Activated CD4-positive, alpha-beta T cell treated with anti-CD3 and anti-CD28 coated beads for 36 hours (primary cell): Measurements from ENCODE around the gene KRT82. TPM values are rescaled to one million over a fixed set of nuclear protein-coding genes. Genes with fewer than 3 reads are reported as not detected.
"Not testable (repeated sequence)": the region's sequence is repeated elsewhere in the genome, so short reads cannot be mapped to it uniquely, and the experiment has no call there.

ENCODE experiments used
- ATAC-seq: fragments of 200-7000 bp; cut with Tn5 transposase; one replicate; pipeline ENCODE4 v1.10.0; 2021; ENCODE audit warnings: mild to moderate bottlenecking, moderate library complexity
- CTCF ChIA-PET: fragments of 350-600 bp; sonication (Branson Sonifier 250); formaldehyde crosslinking; loops from one replicate; lab custom pipeline; 2021; ENCODE audit warnings: antibody characterized with exemption; lab: Charles Lee
- POLR2A ChIA-PET: fragments of 350-600 bp; sonication (Branson Sonifier 250); formaldehyde crosslinking; loops from one replicate; lab custom pipeline; 2021; ENCODE audit warnings: antibody characterized with exemption, inconsistent platforms; lab: Charles Lee
- DNase-seq: peaks from one replicate; pipeline ENCODE4 v3.0.0-alpha.2; 2020
- H3K27ac Mint-ChIP-seq: one replicate; pipeline ENCODE4 v1.8.0; 2021; ENCODE audit warnings: mixed read lengths
- H3K27me3 Mint-ChIP-seq: one replicate; pipeline ENCODE4 v1.8.0; 2021; ENCODE audit warnings: mixed read lengths
- H3K36me3 Mint-ChIP-seq: one replicate; pipeline ENCODE4 v1.8.0; 2021; ENCODE audit warnings: low read depth, mixed read lengths
- H3K4me1 Mint-ChIP-seq: one replicate; pipeline ENCODE4 v1.8.0; 2021; ENCODE audit warnings: mixed read lengths
- H3K4me3 Mint-ChIP-seq: one replicate; pipeline ENCODE4 v1.8.0; 2021; ENCODE audit warnings: mild to moderate bottlenecking, moderate library complexity, mixed read lengths
- H3K9me3 Mint-ChIP-seq: one replicate; pipeline ENCODE4 v1.8.0; 2021; ENCODE audit warnings: low read depth, mixed read lengths
- intact Hi-C, 2 experiments: fragments of 100-400 bp; cut with DNase I in 1 of 2; cut with micrococcal nuclease in 1 of 2; formaldehyde crosslinking; loops; one replicate each; pipeline versions ENCODE4 v1.14.2 to v1.15.1; 2022 to 2024; cut with DNase I, micrococcal nuclease
- total RNA-seq, 2 experiments: library from RNA; stranded (reverse); gene quantifications; one replicate each; pipeline ENCODE4 v1.2.3, GENCODE V29; 2021

KRT82 gene
- not detected for total RNA-seq

DNA sequence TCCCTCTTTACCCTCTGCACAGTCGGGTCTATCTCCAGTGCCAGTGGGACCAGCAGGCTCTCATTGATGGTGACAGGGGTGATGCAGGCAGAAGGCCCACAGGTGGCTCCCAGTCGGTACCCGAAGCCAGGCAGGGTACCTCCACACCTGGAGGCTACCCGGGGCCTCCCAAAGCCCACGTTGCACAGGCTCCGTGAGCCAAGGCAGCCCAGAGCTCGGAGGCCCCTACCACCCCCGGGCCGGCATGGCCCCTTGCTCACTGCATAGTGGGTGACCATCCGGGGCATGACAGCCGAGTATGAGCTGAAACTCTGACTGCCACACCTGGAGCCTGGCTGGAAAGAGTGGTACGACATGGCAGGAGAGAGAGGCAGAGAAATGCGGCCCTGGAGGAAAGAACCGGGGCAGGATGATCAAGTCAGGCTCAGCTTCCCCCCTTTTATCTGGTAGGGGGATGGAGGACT, at the start of gene KRT82:
Gene KRT82, minus strand, starts transcription at position 414 of the 464 bp plus-strand sequence. Its CDS starts 58 bp downstream, at position 356.
- Mint-ChIP-seq H3K27me3 (no peaks in the 10 kb centered on the region), H3K27ac (no peak within 1 kb of the TSS), H3K36me3 (no peaks in the 10 kb centered on the region), H3K4me3 (no peak within 1 kb of the TSS), H3K9me3 (no peaks in the 10 kb centered on the region), H3K4me1 (no peaks in the 10 kb centered on the region)
- intact Hi-C loops: no loop called here
- ChIA-PET CTCF (no interaction called here), POLR2A (no interaction called here)
- ATAC-seq: no peak
- no peak for DNase-seq

DNA sequence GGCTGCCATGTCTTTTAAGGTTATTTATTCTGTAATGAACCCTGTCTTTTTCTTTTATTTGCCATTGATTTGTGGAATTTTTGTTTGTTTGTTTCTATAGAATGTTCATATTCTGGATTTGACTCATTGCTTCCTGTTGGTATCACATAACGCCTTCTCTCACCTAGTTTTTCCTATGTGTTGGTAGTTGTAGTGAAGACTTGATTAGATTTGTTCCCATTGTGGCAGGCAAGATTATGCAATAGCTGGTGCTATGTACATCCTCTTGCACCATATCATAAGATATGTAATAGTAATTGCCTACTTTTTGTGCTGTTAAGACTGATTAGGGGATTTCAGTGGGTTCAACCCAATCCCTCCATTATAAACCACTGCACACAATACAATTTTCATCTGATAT, 49.7 kb upstream of the KRT82 start:
- ChIA-PET POLR2A (no interaction called here), CTCF (interaction anchor here (0.5 to 0.7 kb wide), 2 partner anchors 362 to 431 kb away, joined by 3 read pairs; no protein-coding TSS in a partner anchor)
- intact Hi-C loops: loop anchor here in 1 of 2 experiments (1.0 kb wide), 1 partner anchor 10 kb away; no protein-coding TSS in a partner anchor
- H3K4me1 Mint-ChIP-seq: peaks cover 4% of the 10 kb centered on the region
- no peak for ATAC-seq
- H3K27me3 Mint-ChIP-seq: peaks cover 4% of the 10 kb centered on the region
- no peaks in the 10 kb centered on the region for H3K9me3 Mint-ChIP-seq
- H3K27ac Mint-ChIP-seq: no peak overlapping the region
- no peaks in the 10 kb centered on the region for H3K36me3 Mint-ChIP-seq
- no peak overlapping the region for H3K4me3 Mint-ChIP-seq
- no peak for DNase-seq

- H3K4me3 Mint-ChIP-seq: no peak overlapping the region
- peaks cover 4% of the 10 kb centered on the region for H3K27me3 Mint-ChIP-seq
- H3K4me1 Mint-ChIP-seq: peaks cover 4% of the 10 kb centered on the region
- no peaks in the 10 kb centered on the region for H3K36me3 Mint-ChIP-seq
- no peak overlapping the region for H3K27ac Mint-ChIP-seq
- no peak for DNase-seq
- CTCF ChIA-PET: no interaction called here
- ATAC-seq: no peak
- intact Hi-C loops: no loop called here
- H3K9me3 Mint-ChIP-seq: no peaks in the 10 kb centered on the region
- POLR2A ChIA-PET: no interaction called here
These were observed 48.5 kb upstream of the KRT82 start for GRCh38 chr12:52454411-52455201.

DNA sequence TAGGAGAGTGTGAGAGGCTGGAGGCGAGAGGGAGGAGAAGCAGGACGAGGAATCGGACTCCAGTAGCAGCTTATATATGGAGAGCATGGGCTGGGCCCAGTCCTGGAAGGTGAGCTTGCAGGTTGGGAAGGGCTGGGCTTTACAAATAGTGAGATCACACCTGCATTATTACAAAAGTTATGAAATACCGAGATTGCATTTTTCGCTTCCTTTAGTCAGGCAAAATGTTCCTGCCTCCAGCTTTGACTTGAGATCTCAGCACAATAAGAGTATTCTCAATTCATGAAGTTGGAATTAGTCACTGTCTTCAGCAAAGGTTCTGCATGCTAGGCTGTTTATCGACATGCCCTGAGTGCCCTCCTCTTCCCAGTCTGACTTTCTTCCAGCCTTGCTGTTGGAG, 46.0 kb upstream of the KRT82 start, which contains the start of gene KRT6B:
Gene KRT6B, minus strand, starts transcription at position 46 of the 400 bp plus-strand sequence. CDS start 68 bp downstream, outside the sequence.
- intact Hi-C loops: no loop called here

DNA sequence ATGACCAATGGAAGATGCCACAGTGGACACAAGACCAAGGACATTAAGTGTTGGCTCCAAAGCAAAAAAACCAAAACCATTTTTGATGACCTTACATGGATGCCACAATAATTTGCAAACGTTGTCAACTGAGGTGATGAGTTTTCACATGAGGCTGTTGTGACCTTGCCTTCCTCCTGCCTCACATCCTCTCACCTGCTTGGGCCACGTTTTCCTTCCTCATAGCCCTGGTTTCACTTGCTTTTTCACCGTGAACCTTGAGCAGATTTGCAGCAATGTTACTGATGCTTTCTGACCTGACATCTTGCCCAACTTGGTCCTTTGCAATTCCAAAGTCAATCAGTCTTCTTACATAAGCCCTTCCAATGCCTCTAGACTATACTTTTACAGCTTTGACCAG, 42.1 kb upstream of the KRT82 start:
- intact Hi-C loops: no loop called here
- H3K9me3 Mint-ChIP-seq: no peaks in the 10 kb centered on the region
- H3K27ac Mint-ChIP-seq: no peak overlapping the region
- DNase-seq (no peak), ATAC-seq (no peak)
- H3K4me1 Mint-ChIP-seq: no peaks in the 10 kb centered on the region
- no peak overlapping the region for H3K4me3 Mint-ChIP-seq
- ChIA-PET POLR2A (no interaction called here), CTCF (no interaction called here)
- peaks cover 9% of the 10 kb centered on the region for H3K27me3 Mint-ChIP-seq
- H3K36me3 Mint-ChIP-seq: no peaks in the 10 kb centered on the region

More for the DNA sequence above, 46.0 kb upstream of the KRT82 start, which contains the start of gene KRT6B:
- CTCF ChIA-PET: no interaction called here
- no peak within 1 kb of the TSS for H3K27ac Mint-ChIP-seq
- no peaks in the 10 kb centered on the region for H3K27me3 Mint-ChIP-seq
- H3K9me3 Mint-ChIP-seq: no peaks in the 10 kb centered on the region
- H3K4me3 Mint-ChIP-seq: no peak within 1 kb of the TSS
- DNase-seq (no peak), ATAC-seq (no peak)
- POLR2A ChIA-PET: no interaction called here
- no peaks in the 10 kb centered on the region for H3K36me3 Mint-ChIP-seq
- H3K4me1 Mint-ChIP-seq: peaks cover 4% of the 10 kb centered on the region

- H3K4me1 Mint-ChIP-seq, H3K9me3 Mint-ChIP-seq, ATAC-seq, H3K4me3 Mint-ChIP-seq, POLR2A ChIA-PET, intact Hi-C loops, H3K27ac Mint-ChIP-seq, CTCF ChIA-PET, H3K36me3 Mint-ChIP-seq, DNase-seq: not testable (repeated sequence)
- peaks cover 15% of the 10 kb centered on the region for H3K27me3 Mint-ChIP-seq
These were observed 41.1 kb upstream of the KRT82 start for GRCh38 chr12:52447196-52447595.

GRCh38 chr12:52446367-52447045, 40.4 kb upstream of the KRT82 start:
- ATAC-seq: no peak
- intact Hi-C loops: loop anchor here in 1 of 2 experiments (1.0 kb wide), 1 partner anchor 10 kb away; no protein-coding TSS in a partner anchor
- Mint-ChIP-seq H3K27ac (no peak overlapping the region), H3K9me3 (no peaks in the 10 kb centered on the region), H3K4me1 (no peaks in the 10 kb centered on the region), H3K27me3 (peaks cover 16% of the 10 kb centered on the region), H3K36me3 (no peaks in the 10 kb centered on the region), H3K4me3 (no peak overlapping the region)
- POLR2A ChIA-PET: no interaction called here
- no peak for DNase-seq
- CTCF ChIA-PET: no interaction called here

DNA sequence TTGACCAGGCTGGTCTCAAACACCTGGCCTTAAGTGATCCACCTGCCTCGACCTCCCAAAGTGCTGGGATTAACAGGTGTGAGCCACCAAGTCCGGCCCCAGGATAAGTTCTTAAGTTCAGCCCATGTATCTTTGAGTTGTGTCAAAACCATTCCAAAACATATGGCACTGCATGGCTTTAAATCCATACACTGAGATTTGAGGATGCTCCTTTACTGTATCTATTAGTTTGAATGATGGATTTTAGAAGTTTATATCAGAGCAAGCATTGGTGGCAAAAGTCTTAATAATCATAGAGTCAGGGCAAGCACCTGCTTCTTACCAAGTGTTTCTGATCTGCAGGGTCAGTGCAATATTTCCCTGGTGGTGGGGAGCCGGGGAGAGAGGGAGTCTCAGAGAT, 39.7 kb upstream of the KRT82 start:
- H3K4me1 Mint-ChIP-seq: no peaks in the 10 kb centered on the region

DNA sequence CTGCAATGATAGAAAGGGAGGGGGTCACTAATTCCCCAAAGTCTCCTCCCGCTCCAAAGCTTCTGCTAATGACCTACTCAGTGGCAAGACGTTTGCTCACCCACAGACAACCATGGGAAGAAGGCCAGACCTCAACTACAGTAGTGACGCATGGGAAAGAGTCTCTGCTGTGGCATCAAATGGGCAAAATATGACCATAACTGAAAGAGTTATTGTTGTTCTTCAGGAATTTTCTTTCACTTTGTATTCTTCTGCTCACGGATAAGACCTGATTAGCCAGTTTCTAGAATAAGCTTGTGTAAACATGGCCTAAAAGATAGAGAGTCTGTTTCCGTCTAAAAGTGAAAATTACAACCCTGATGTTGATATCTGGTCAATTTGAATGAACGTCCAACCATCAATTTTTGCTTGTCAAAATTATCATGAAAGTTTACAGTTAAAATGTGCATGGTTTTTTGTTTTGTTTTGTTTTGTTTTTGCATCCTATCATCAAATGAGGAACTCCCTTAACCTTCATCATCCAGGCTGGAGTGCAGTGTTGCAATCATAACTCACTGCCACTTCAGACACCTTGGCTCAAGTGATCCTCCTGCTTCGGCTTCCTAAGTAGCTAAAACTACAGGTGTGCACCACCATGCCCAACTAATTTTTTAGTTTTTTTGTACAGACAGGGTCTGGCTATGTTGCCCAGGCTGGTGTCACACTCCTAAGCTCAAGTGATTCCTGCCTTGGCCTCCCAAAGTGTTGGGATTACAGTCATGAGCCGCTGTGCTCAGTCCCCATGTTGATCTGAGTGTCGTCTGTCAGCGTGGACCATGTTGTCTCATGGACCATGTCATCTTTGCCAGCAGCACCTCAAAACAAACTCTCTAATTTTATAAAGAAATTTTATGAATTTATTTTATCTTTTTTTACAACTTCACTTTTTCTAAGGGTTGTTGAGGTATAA, 38.8 kb upstream of the KRT82 start:
- Mint-ChIP-seq H3K27me3 (peaks cover 21% of the 10 kb centered on the region), H3K4me1 (no peaks in the 10 kb centered on the region), H3K9me3 (no peaks in the 10 kb centered on the region), H3K4me3 (no peak overlapping the region), H3K36me3 (no peaks in the 10 kb centered on the region), H3K27ac (no peak overlapping the region)
- ChIA-PET POLR2A (no interaction called here), CTCF (no interaction called here)
- DNase-seq: no peak
- no peak for ATAC-seq
- intact Hi-C loops: no loop called here

More for the DNA sequence above, 39.7 kb upstream of the KRT82 start:
- Mint-ChIP-seq H3K9me3 (no peaks in the 10 kb centered on the region), H3K36me3 (no peaks in the 10 kb centered on the region), H3K27ac (no peak overlapping the region), H3K27me3 (peaks cover 20% of the 10 kb centered on the region), H3K4me3 (no peak overlapping the region)
- intact Hi-C loops: loop anchor here in 1 of 2 experiments (1.0 kb wide), 1 partner anchor 10 kb away; no protein-coding TSS in a partner anchor
- ATAC-seq: no peak
- no peak for DNase-seq
- ChIA-PET CTCF (no interaction called here), POLR2A (no interaction called here)

DNA sequence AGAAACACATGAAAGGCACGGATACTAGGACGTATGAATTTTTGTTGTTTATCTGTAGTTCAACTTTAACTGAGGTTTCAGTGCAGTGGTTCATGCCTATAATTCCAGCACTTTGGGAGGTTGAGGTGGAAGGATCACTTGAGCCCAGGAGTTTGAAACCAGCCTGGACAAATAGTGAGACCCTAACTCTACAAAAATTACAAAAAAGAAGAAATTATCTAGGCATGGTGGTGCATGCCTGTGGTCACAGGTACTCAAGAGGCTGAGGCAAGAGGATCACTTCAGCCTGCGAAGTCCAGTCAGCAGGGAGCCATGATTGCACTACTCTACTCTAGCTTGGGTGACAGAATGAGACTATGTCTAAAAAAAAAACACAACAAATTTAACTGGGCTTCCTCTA, 37.8 kb upstream of the KRT82 start:
- Mint-ChIP-seq H3K36me3 (no peaks in the 10 kb centered on the region), H3K9me3 (no peaks in the 10 kb centered on the region), H3K4me1 (no peaks in the 10 kb centered on the region), H3K4me3 (no peak overlapping the region), H3K27ac (no peak overlapping the region), H3K27me3 (peaks cover 23% of the 10 kb centered on the region)
- ATAC-seq (no peak), DNase-seq (no peak)
- intact Hi-C loops: no loop called here
- ChIA-PET POLR2A (no interaction called here), CTCF (no interaction called here)

DNA sequence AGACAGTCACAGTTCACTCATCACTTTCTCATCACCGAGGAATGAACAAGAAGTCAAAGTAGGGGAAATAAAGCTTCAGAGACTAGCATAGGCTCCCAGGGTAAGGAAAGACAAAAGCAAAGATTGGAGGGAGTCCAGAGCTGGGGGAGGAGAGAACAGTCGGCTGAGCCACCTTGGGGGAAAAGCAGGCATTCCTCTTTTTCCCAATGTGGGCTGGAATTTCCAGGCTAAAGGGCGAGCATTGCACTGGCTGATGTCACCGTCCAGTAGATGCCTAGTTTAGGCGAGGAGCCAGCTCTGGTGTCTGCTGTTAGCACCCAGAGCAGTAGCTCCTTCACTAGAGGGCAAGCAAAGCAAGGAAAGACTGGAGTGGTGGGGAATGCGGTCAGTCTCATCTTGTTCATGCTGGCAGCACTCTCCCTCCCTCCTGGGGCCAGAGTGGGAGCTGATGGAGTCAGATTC, 36.5 kb upstream of the KRT82 start:
- Mint-ChIP-seq H3K4me1 (no peaks in the 10 kb centered on the region), H3K27me3 (peaks cover 23% of the 10 kb centered on the region), H3K4me3 (no peak overlapping the region), H3K9me3 (no peaks in the 10 kb centered on the region), H3K27ac (no peak overlapping the region), H3K36me3 (no peaks in the 10 kb centered on the region)
- DNase-seq (no peak), ATAC-seq (no peak)
- POLR2A ChIA-PET: no interaction called here
- intact Hi-C loops: no loop called here
- CTCF ChIA-PET: no interaction called here
